GM15510 (cell line): ENCODE measurements around the gene TOGARAM1.

ENCODE experiments used
- POLR2A ChIP-seq: IDR thresholded peaks from 3 replicates; pipeline ENCODE4 v1.6.1; 2011; ENCODE audit warnings: borderline replicate concordance; ENCODE audit not compliant: insufficient read length; ENCODE audit errors: extremely low read depth

TOGARAM1 gene

DNA sequence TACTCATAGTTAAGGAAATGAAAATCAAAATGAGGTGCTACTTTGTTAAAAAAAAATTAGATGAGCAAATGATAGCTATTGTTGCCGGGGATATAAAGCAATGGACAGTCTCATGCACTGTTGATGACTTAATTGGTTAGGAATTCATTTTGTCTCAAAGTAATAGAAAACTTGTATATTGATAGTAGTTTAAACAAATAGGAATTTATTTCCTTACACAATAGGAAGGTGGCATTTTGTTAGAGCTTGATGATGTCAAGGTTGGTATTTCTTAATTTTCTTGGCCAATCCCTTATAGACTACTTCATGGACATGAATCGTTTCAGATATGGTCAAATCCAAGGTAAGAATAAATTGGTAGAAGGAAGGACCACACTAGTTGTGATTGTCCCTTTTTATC, 129.7 kb downstream of the TOGARAM1 start:
- TF ChIP-seq POLR2A, result no peak

DNA sequence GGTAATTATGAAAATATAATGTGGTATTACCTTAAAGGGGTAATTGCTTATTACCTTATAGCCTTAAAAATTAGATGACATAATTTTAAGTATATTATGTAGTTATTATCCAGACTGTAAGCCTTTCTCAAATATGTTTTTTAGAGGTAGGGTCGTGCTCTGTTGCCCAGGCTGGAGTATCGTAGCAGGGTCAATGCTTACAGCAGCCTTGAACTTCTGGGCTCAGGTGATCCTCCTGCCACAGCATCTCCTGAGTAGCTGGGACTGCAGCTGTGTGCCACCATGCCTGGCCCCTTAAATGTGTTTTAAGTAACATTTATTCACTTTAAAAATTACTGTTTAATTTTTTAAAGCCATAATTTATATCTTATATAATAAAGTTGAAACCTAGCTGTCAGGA, 132.3 kb downstream of the TOGARAM1 start:
- TF ChIP-seq POLR2A, result no peak

DNA sequence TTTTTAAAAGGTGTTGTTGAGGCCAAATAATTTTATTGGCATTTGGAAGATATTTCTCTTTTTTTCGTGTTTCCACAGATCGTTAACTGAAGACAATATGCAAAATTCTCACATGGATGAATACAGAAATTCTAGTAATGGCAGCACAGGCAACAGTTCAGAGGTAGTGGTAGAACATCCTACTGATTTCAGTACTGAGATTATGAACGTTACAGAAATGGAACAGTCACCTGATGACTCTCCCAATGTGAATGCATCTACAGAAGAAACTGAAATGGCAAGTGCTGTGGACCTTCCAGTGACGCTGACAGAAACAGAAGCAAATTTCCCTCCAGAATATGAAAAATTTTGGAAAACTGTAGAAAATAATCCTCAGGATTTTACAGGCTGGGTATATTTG, 133.2 kb downstream of the TOGARAM1 start:
- no peak for TF ChIP-seq POLR2A

GRCh38 chr14:45096218-45096617, 134.2 kb downstream of the TOGARAM1 start:
- TF ChIP-seq POLR2A, result no peak

- no peak for TF ChIP-seq POLR2A
Measured at GRCh38 chr14:45103806-45104205, 141.8 kb downstream of the TOGARAM1 start.

DNA sequence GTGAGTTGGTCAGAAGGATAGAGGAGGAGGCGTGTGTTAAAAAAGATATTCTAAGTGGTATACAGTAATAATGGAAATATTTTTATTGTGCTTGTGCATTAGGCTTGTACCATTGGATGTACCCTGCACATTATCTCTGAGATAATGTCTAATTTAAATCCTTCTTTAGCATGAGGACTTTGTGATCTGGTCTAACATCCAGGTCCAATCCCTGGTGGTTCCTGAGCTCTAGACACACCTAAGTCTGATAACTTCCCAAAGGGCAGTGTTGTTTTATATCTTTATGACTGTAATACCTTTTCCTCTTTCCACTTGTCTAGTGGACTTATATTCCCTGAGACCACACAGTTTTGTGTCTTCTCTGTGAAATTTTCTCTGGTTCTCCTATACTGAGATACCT, 142.6 kb downstream of the TOGARAM1 start:
- no peak for TF ChIP-seq POLR2A

- TF ChIP-seq POLR2A, result no peak
Measured at GRCh38 chr14:45112896-45113781, 151.1 kb downstream of the TOGARAM1 start.

GRCh38 chr14:45114327-45114726, 152.3 kb downstream of the TOGARAM1 start:
- TF ChIP-seq POLR2A, result no peak

- no peak for TF ChIP-seq POLR2A
Measured at GRCh38 chr14:45118594-45118993, 156.6 kb downstream of the TOGARAM1 start.

- no peak for TF ChIP-seq POLR2A
Measured at GRCh38 chr14:45120096-45120495, 158.1 kb downstream of the TOGARAM1 start.

DNA sequence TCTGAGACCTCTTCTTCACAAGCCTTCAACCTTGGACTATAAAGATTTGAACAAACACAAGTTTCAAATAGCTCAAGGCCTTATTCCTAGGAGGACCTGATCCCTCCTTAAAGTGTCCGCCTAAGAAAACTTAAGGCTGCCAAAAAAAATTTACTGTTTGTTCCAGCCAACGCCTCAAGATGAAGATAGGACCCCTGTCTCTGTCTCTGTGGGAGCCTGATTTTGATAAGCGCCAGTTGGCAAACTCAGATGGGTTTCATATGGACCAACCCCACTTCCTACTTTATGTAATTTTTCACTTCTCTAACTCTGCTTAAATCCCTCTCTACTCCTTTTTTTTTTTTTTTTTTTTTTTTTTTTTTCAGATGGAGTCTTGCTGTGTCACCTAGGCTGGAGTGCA, 161.3 kb downstream of the TOGARAM1 start:
- TF ChIP-seq POLR2A, result no peak
